ENCODE results near the gene GULP1. TPM values are rescaled to one million over a fixed set of nuclear protein-coding genes. Genes with fewer than 3 reads are reported as not detected.

GULP1 gene
- total RNA-seq, 1 experiment from 2014 or later: 140 TPM

GRCh38 chr2:188576006-188576405, 284.3 kb downstream of the GULP1 start:
- Mint-ChIP-seq H3K27ac (peak overlapping the region in 1 of 3 experiments; percentile 50; a peak in 2 of 7 replicates), H3K9me3 (no peaks in the 10 kb centered on the region), H3K4me3 (no peak overlapping the region), H3K27me3 (ENCODE audit: low read depth) (no peaks in the 10 kb centered on the region), H3K4me1 (0 out of 4 replicates have a peak, but pooled peaks cover 0 to 3% of the 10 kb centered on the region in 2 experiments), H3K36me3 (ENCODE audit: insufficient read depth in 1 of 3, low read depth in 3 of 3) (peaks cover 5 to 19% (median 10%) of the 10 kb centered on the region in 3 experiments; a peak in 6 of 7 replicates)
- Histone ChIP-seq H3K4me1 (ENCODE audit: insufficient read depth, low read length) (no peaks in the 10 kb centered on the region), H3K27ac (ENCODE audit: insufficient read length, low read depth, low read length) (no peak overlapping the region), H2BK20ac (ENCODE audit: low read depth, low read length, poor library complexity, severe bottlenecking) (no peak overlapping the region), H3K14ac (ENCODE audit: insufficient read depth, low read length) (no peak overlapping the region), H3K9me3 (ENCODE audit: control insufficient read depth, low read depth, low read length) (no peaks in the 10 kb centered on the region), H3K23me2 (ENCODE audit: insufficient read length, low read depth, low read length, poor library complexity, severe bottlenecking) (no peaks in the 10 kb centered on the region), H4K5ac (ENCODE audit: insufficient read length, low read depth, low read length) (no peak overlapping the region), H2BK15ac (ENCODE audit: low read depth, low read length) (no peak overlapping the region), H2BK12ac (ENCODE audit: insufficient read length, low read depth, low read length) (no peak overlapping the region), H3T11ph (ENCODE audit: low read length) (no peak overlapping the region), H3K56ac (ENCODE audit: insufficient read length, low read depth, low read length) (no peak overlapping the region), H3K79me1 (ENCODE audit: insufficient read depth, low read depth, low read length, poor library complexity, severe bottlenecking) (no peaks in the 10 kb centered on the region), H3K9ac (ENCODE audit: extremely low read depth, insufficient read length, low read length) (no peak overlapping the region), H3K4ac (ENCODE audit: low read depth, low read length) (no peak overlapping the region), H3K79me2 (ENCODE audit: insufficient read depth, low read length) (no peaks in the 10 kb centered on the region), H2AFZ (ENCODE audit: low read length) (no peak overlapping the region), H3K23ac (ENCODE audit: insufficient read length, low read depth, low read length) (no peak overlapping the region), H3K27me3 (ENCODE audit: insufficient read depth, low read length) (no peaks in the 10 kb centered on the region), H4K91ac (ENCODE audit: insufficient read length, low read depth, low read length) (no peak overlapping the region), H3K18ac (ENCODE audit: insufficient read length, low read depth, low read length) (no peak overlapping the region), H2AK5ac (ENCODE audit: insufficient read length, low read length) (no peak overlapping the region), H3K4me2 (ENCODE audit: insufficient read depth, insufficient read length, low read length) (no peak overlapping the region), H2BK5ac (ENCODE audit: insufficient read length, low read length) (no peak overlapping the region), H4K8ac (replicated peaks; ENCODE audit: insufficient read length, low read depth, low read length) (no peak overlapping the region), H2BK120ac (ENCODE audit: low read depth, low read length, poor library complexity, severe bottlenecking) (no peak overlapping the region), H4K20me1 (ENCODE audit: control insufficient read depth, insufficient read depth, insufficient read length) (no peaks in the 10 kb centered on the region)
- WGBS (ENCODE audit: extremely low coverage, insufficient read length, low lambda C conversion rate): no CpG with 5 or more reads among the region's 2 CpGs
- no peak for TF ChIP-seq CTCF (conservative IDR thresholded peaks at IDR 0.05)
- no peak for DNase-seq
